HepG2 (cell line): ENCODE results near the gene CD9. TPM values are rescaled to one million over a fixed set of nuclear protein-coding genes. Genes with fewer than 3 reads are reported as not detected.

Experiments
- BORCS8-MEF2B ChIP-seq: sonication (generic); formaldehyde crosslinking; IDR thresholded peaks from 2 replicates; pipeline ENCODE4 v1.8.0; 2022; ENCODE audit warnings: mild to moderate bottlenecking, missing genetic modification reagents
- CHD2 ChIP-seq: IDR thresholded peaks from 2 replicates; pipeline ENCODE4 v1.6.1; 2011; ENCODE audit warnings: low read depth, low read length, improper control_type of control experiment
- EED ChIP-seq: sonication (generic); formaldehyde crosslinking; IDR thresholded peaks from 2 replicates; pipeline ENCODE4 v1.5.0; 2020; ENCODE audit warnings: mild to moderate bottlenecking, missing genetic modification reagents
- FOXJ3 ChIP-seq: sonication (generic); formaldehyde crosslinking; IDR thresholded peaks from 2 replicates; pipeline ENCODE4 v1.4.0; 2020; ENCODE audit warnings: missing genetic modification reagents, mild to moderate bottlenecking, borderline replicate concordance
- IKZF1 ChIP-seq: fragments of 450-650 bp; IDR thresholded peaks from 2 replicates; pipeline ENCODE4 v1.7.1; 2016
- IKZF4 ChIP-seq: sonication (generic); formaldehyde crosslinking; IDR thresholded peaks from 2 replicates; pipeline ENCODE4 v1.5.1; 2020; ENCODE audit warnings: borderline replicate concordance, mild to moderate bottlenecking, low read depth, missing genetic modification reagents; ENCODE audit errors: not compliant biosample characterization
- MLLT10 ChIP-seq: sonication (generic); formaldehyde crosslinking; IDR thresholded peaks from 2 replicates; pipeline ENCODE4 v1.4.0; 2020; ENCODE audit warnings: missing genetic modification reagents
- NCOA2 ChIP-seq: sonication (generic); formaldehyde crosslinking; IDR thresholded peaks from 2 replicates; pipeline ENCODE4 v1.8.0; 2022; ENCODE audit warnings: inconsistent platforms
- NFIB ChIP-seq: sonication (generic); formaldehyde crosslinking; IDR thresholded peaks from 2 replicates; pipeline ENCODE4 v1.9.0; 2021; ENCODE audit warnings: missing genetic modification reagents, mild to moderate bottlenecking, borderline replicate concordance
- REXO4 ChIP-seq: sonication (generic); formaldehyde crosslinking; IDR thresholded peaks from 2 replicates; pipeline ENCODE4 v1.8.0; 2022; ENCODE audit warnings: missing genetic modification reagents, mild to moderate bottlenecking, borderline replicate concordance
- SIX4 ChIP-seq: sonication (generic); formaldehyde crosslinking; IDR thresholded peaks from 2 replicates; pipeline ENCODE4 v1.4.0; 2020; ENCODE audit warnings: missing genetic modification reagents
- SMAD9 ChIP-seq: sonication (generic); formaldehyde crosslinking; IDR thresholded peaks from 2 replicates; pipeline ENCODE4 v1.5.1; 2020; ENCODE audit warnings: mild to moderate bottlenecking, missing genetic modification reagents
- ZFP37 ChIP-seq: sonication (generic); formaldehyde crosslinking; IDR thresholded peaks from 2 replicates; pipeline ENCODE4 v1.4.0; 2020; ENCODE audit warnings: missing genetic modification reagents, borderline replicate concordance
- polyA plus RNA-seq, 8 experiments: library from polyadenylated mRNA; depleted of rRNA in 3 of 8; stranded (reverse) in 7 of 8; unstranded in 1 of 8; fragments of >200 nt; fragmentation: Illumina TruSeq in 4 of 8; extraction: Trizol in 4 of 8; gene quantifications; 2 replicates each; pipeline versions ENCODE4 v1.2.1 to v1.2.3, GENCODE V29; 2011 to 2016; ENCODE audit warnings: low read depth in 4 of 8, missing spikeins in 1 of 8, mixed read lengths in 1 of 8; ENCODE audit not compliant: insufficient read depth in 1 of 8
- total RNA-seq, 5 experiments: library from RNA; depleted of rRNA; stranded (reverse); fragments of >200 nt; fragmentation: Illumina TruSeq; extraction: Trizol; gene quantifications; 2 replicates each; pipeline ENCODE4 v1.2.3, GENCODE V29; 2016; ENCODE audit warnings: low read depth in 1 of 5
- TF ChIP-seq, protein P1 (sequence below): sonication (generic); formaldehyde crosslinking; IDR thresholded peaks from 2 replicates; pipeline ENCODE4 v1.4.0; 2020; ENCODE audit warnings: missing genetic modification reagents
- TF ChIP-seq, protein P2 (sequence below): sonication (generic); formaldehyde crosslinking; IDR thresholded peaks from 2 replicates; pipeline ENCODE4 v1.4.0; 2020; ENCODE audit warnings: missing genetic modification reagents
- TF ChIP-seq, protein P3 (sequence below): sonication (generic); formaldehyde crosslinking; IDR thresholded peaks from 2 replicates; pipeline ENCODE4 v1.4.0; 2020; ENCODE audit warnings: missing genetic modification reagents
- TF ChIP-seq, protein P4 (sequence below): IDR thresholded peaks from 2 replicates; pipeline ENCODE4 v1.6.1; 2012; ENCODE audit warnings: inconsistent platforms

The CD9 gene
- total and polyA plus RNA-seq, 2 of the 13 experiments (the other 11 are each of a cell fraction or from before 2014, with no cell fraction given), result 5.8 to 38.3 TPM

DNA sequence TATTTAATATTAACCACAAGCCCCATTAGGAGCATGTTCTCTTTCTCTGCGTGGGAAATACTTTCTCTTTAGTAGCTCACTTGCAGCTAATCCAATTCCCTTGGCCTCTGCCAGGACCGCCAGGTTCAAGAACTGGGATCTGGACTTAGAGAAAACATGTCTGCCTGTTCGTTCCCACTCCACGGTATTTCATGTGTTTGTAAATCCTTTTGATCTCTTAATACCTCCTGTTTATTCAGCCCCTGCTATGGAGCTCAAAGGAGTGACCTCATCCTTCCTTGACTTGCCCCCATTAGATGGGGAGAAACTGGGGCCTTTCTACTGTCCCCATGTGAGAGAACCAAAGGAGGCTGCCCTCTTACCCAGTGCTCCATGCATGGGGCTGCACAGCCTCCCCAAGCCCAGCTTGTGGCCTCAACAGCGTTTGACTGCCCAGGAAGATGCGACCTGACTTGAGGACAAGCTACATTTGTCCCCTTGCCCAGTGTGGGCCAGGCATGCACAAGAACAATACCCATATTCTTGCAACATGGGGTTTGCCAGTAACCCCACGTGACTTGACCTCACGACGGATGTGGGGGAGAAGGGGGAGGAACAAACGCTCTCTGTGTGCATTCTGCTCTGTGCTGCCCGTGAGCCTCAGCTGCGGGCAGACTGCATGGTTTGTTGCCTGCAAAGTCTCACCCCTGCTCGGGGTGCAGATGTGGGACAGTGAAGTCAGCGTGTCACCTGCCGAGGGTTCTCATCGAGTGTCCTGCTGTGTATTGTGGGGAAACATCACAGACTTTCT is 30.3 kb downstream of the CD9 start (continued):
- TF ChIP-seq, protein P1, sequence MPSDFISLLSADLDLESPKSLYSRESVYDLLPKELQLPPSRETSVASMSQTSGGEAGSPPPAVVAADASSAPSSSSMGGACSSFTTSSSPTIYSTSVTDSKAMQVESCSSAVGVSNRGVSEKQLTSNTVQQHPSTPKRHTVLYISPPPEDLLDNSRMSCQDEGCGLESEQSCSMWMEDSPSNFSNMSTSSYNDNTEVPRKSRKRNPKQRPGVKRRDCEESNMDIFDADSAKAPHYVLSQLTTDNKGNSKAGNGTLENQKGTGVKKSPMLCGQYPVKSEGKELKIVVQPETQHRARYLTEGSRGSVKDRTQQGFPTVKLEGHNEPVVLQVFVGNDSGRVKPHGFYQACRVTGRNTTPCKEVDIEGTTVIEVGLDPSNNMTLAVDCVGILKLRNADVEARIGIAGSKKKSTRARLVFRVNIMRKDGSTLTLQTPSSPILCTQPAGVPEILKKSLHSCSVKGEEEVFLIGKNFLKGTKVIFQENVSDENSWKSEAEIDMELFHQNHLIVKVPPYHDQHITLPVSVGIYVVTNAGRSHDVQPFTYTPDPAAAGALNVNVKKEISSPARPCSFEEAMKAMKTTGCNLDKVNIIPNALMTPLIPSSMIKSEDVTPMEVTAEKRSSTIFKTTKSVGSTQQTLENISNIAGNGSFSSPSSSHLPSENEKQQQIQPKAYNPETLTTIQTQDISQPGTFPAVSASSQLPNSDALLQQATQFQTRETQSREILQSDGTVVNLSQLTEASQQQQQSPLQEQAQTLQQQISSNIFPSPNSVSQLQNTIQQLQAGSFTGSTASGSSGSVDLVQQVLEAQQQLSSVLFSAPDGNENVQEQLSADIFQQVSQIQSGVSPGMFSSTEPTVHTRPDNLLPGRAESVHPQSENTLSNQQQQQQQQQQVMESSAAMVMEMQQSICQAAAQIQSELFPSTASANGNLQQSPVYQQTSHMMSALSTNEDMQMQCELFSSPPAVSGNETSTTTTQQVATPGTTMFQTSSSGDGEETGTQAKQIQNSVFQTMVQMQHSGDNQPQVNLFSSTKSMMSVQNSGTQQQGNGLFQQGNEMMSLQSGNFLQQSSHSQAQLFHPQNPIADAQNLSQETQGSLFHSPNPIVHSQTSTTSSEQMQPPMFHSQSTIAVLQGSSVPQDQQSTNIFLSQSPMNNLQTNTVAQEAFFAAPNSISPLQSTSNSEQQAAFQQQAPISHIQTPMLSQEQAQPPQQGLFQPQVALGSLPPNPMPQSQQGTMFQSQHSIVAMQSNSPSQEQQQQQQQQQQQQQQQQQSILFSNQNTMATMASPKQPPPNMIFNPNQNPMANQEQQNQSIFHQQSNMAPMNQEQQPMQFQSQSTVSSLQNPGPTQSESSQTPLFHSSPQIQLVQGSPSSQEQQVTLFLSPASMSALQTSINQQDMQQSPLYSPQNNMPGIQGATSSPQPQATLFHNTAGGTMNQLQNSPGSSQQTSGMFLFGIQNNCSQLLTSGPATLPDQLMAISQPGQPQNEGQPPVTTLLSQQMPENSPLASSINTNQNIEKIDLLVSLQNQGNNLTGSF, result no peak
- TF ChIP-seq MLLT10 (CRISPR knock-in tag) (no peak), IKZF1 (no peak), FOXJ3 (CRISPR knock-in tag) (no peak), NCOA2 (CRISPR knock-in tag) (peak; percentile 92), BORCS8-MEF2B (no peak), NFIB (no peak), SIX4 (CRISPR knock-in tag) (peak; percentile 64; the same call in 1 of the 2 replicates), SMAD9 (CRISPR knock-in tag) (no peak), ZFP37 (no peak), IKZF4 (CRISPR knock-in tag) (no peak), EED (CRISPR knock-in tag) (no peak), CHD2 (no peak), REXO4 (CRISPR knock-in tag) (no peak)
- TF ChIP-seq, protein P2, sequence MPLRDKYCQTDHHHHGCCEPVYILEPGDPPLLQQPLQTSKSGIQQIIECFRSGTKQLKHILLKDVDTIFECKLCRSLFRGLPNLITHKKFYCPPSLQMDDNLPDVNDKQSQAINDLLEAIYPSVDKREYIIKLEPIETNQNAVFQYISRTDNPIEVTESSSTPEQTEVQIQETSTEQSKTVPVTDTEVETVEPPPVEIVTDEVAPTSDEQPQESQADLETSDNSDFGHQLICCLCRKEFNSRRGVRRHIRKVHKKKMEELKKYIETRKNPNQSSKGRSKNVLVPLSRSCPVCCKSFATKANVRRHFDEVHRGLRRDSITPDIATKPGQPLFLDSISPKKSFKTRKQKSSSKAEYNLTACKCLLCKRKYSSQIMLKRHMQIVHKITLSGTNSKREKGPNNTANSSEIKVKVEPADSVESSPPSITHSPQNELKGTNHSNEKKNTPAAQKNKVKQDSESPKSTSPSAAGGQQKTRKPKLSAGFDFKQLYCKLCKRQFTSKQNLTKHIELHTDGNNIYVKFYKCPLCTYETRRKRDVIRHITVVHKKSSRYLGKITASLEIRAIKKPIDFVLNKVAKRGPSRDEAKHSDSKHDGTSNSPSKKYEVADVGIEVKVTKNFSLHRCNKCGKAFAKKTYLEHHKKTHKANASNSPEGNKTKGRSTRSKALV (CRISPR knock-in tag), result no peak
- TF ChIP-seq, protein P3, sequence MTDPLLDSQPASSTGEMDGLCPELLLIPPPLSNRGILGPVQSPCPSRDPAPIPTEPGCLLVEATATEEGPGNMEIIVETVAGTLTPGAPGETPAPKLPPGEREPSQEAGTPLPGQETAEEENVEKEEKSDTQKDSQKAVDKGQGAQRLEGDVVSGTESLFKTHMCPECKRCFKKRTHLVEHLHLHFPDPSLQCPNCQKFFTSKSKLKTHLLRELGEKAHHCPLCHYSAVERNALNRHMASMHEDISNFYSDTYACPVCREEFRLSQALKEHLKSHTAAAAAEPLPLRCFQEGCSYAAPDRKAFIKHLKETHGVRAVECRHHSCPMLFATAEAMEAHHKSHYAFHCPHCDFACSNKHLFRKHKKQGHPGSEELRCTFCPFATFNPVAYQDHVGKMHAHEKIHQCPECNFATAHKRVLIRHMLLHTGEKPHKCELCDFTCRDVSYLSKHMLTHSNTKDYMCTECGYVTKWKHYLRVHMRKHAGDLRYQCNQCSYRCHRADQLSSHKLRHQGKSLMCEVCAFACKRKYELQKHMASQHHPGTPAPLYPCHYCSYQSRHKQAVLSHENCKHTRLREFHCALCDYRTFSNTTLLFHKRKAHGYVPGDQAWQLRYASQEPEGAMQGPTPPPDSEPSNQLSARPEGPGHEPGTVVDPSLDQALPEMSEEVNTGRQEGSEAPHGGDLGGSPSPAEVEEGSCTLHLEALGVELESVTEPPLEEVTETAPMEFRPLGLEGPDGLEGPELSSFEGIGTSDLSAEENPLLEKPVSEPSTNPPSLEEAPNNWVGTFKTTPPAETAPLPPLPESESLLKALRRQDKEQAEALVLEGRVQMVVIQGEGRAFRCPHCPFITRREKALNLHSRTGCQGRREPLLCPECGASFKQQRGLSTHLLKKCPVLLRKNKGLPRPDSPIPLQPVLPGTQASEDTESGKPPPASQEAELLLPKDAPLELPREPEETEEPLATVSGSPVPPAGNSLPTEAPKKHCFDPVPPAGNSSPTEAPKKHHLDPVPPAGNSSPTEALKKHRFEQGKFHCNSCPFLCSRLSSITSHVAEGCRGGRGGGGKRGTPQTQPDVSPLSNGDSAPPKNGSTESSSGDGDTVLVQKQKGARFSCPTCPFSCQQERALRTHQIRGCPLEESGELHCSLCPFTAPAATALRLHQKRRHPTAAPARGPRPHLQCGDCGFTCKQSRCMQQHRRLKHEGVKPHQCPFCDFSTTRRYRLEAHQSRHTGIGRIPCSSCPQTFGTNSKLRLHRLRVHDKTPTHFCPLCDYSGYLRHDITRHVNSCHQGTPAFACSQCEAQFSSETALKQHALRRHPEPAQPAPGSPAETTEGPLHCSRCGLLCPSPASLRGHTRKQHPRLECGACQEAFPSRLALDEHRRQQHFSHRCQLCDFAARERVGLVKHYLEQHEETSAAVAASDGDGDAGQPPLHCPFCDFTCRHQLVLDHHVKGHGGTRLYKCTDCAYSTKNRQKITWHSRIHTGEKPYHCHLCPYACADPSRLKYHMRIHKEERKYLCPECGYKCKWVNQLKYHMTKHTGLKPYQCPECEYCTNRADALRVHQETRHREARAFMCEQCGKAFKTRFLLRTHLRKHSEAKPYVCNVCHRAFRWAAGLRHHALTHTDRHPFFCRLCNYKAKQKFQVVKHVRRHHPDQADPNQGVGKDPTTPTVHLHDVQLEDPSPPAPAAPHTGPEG, result no peak
- TF ChIP-seq, protein P4, sequence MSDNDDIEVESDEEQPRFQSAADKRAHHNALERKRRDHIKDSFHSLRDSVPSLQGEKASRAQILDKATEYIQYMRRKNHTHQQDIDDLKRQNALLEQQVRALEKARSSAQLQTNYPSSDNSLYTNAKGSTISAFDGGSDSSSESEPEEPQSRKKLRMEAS, result peak; percentile 95
